ENCODE data around the gene NAT8L. TPM values are rescaled to one million over a fixed set of nuclear protein-coding genes. Genes with fewer than 3 reads are reported as not detected.

Gene NAT8L
- total and polyA plus RNA-seq, 2 of the 13 experiments (the other 11 are each of a cell fraction or from before 2014, with no cell fraction given), result 2.2 to 3.3 TPM

DNA sequence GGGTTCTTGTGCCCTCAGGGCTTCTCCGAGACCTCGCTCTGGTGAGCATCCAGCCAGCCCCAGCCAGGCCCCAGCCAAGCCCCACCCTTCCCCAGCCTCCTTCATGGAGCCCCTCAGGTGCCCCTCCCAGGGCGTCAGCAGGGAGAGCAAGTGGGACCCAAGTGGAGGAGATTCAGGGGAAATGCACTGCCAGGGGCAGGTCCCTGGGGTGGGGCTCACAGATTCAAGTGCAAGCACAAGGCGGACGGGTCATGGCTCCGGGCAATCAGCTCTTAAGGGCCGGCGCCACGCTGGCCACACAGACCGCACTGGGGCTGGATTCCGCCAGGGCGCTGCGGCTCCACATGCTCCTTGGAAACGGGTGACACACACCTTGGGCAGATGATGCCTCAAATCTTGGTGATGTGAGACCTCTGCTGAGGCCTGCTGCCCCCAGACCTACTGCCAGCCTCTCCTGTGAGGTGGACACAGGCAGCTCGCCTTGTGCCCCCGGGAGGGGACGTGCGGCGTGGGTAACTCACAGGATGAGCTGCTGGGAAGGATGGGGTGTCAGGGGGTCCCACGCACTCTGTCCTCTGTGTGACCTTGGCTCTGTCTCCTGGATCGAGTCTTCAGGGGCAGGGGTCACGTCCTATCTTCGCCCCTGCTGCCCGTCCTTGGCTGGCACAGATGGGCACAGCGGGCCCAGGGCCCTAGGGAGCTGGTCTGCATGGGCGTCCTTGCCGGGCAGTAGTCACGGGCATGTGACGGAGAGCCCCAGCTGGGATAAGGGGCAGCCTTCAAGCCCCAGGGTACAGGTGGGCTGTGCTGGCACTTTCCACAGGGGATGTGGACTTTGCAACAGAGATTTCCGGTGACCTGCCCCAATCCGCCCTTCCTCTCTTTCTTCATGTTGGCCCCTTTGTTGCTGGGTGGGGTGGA is 17.1 kb downstream of the NAT8L start (continued):
- TF ChIP-seq ZNF839 (CRISPR knock-in tag; IDR thresholded peaks at IDR 0.05; ENCODE audit: borderline replicate concordance), result peak; percentile 42; the same call in 1 of the 2 replicates
- TF ChIP-seq AGO2 (optimal IDR thresholded peaks at IDR 0.05; ENCODE audit: low read depth, low read length), result peak; percentile 36
- TF ChIP-seq ZBTB38 (CRISPR knock-in tag; IDR thresholded peaks at IDR 0.05), result peak; percentile 71; the same call in 1 of the 2 replicates
- no peak for TF ChIP-seq SOX6 (IDR thresholded peaks at IDR 0.05)
- peak; percentile 63; the same call in 1 of the 2 replicates for TF ChIP-seq SOX6 (CRISPR knock-in tag; IDR thresholded peaks at IDR 0.05)
- peak; percentile 87 for TF ChIP-seq ZBTB7B (CRISPR knock-in tag; IDR thresholded peaks at IDR 0.05)
- no peak for TF ChIP-seq MLXIP (CRISPR knock-in tag; IDR thresholded peaks at IDR 0.05; ENCODE audit: borderline replicate concordance)
- TF ChIP-seq, protein P1, sequence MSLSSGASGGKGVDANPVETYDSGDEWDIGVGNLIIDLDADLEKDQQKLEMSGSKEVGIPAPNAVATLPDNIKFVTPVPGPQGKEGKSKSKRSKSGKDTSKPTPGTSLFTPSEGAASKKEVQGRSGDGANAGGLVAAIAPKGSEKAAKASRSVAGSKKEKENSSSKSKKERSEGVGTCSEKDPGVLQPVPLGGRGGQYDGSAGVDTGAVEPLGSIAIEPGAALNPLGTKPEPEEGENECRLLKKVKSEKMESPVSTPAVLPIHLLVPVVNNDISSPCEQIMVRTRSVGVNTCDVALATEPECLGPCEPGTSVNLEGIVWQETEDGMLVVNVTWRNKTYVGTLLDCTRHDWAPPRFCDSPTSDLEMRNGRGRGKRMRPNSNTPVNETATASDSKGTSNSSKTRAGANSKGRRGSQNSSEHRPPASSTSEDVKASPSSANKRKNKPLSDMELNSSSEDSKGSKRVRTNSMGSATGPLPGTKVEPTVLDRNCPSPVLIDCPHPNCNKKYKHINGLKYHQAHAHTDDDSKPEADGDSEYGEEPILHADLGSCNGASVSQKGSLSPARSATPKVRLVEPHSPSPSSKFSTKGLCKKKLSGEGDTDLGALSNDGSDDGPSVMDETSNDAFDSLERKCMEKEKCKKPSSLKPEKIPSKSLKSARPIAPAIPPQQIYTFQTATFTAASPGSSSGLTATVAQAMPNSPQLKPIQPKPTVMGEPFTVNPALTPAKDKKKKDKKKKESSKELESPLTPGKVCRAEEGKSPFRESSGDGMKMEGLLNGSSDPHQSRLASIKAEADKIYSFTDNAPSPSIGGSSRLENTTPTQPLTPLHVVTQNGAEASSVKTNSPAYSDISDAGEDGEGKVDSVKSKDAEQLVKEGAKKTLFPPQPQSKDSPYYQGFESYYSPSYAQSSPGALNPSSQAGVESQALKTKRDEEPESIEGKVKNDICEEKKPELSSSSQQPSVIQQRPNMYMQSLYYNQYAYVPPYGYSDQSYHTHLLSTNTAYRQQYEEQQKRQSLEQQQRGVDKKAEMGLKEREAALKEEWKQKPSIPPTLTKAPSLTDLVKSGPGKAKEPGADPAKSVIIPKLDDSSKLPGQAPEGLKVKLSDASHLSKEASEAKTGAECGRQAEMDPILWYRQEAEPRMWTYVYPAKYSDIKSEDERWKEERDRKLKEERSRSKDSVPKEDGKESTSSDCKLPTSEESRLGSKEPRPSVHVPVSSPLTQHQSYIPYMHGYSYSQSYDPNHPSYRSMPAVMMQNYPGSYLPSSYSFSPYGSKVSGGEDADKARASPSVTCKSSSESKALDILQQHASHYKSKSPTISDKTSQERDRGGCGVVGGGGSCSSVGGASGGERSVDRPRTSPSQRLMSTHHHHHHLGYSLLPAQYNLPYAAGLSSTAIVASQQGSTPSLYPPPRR (CRISPR knock-in tag; IDR thresholded peaks at IDR 0.05; ENCODE audit: borderline replicate concordance), result 0 out of 2 replicates have a peak, but pooled peaks have one; percentile 1
- no peak for TF ChIP-seq PPARG (CRISPR knock-in tag; conservative IDR thresholded peaks at IDR 0.05)
- no peak for TF ChIP-seq ZNF260 (CRISPR knock-in tag; IDR thresholded peaks at IDR 0.05; ENCODE audit: borderline replicate concordance, low read depth)
- TF ChIP-seq HMGXB4 (CRISPR knock-in tag; IDR thresholded peaks at IDR 0.05; ENCODE audit: borderline replicate concordance in 1 of 2, low read depth in 1 of 2), result peak in 1 of 2 experiments; percentile 15; a peak in 1 of 4 replicates
- peak; percentile 48; the same call in 1 of the 2 replicates for TF ChIP-seq RBFOX2 (IDR thresholded peaks at IDR 0.05; ENCODE audit: low read depth, low read length)
- TF ChIP-seq SP5 (CRISPR knock-in tag; IDR thresholded peaks at IDR 0.05; ENCODE audit: borderline replicate concordance, low read depth), result 0 out of 2 replicates have a peak, but pooled peaks have one; percentile 61
